H9 (cell line): ENCODE measurements around the gene SETBP1. TPM values are rescaled to one million over a fixed set of nuclear protein-coding genes. Genes with fewer than 3 reads are reported as not detected.

Experiments used
- DNase-seq: peaks from one replicate; pipeline ENCODE4 v3.0.0-alpha.2; 2017
- H2AFZ ChIP-seq: one replicate; pipeline ENCODE4 v1.6.1; 2013; ENCODE audit warnings: mild to moderate bottlenecking, low read length, control low read depth, moderate library complexity
- H2AK5ac ChIP-seq: 2 replicates; pipeline ENCODE4 v1.6.1; 2013; ENCODE audit warnings: low read length, control low read depth, mixed read lengths; ENCODE audit not compliant: insufficient read length
- H2BK120ac ChIP-seq: one replicate; pipeline ENCODE4 v1.6.1; 2013; ENCODE audit warnings: low read depth, mild to moderate bottlenecking, low read length, control low read depth, inconsistent platforms; ENCODE audit not compliant: poor library complexity, severe bottlenecking
- H2BK12ac ChIP-seq: 2 replicates; pipeline ENCODE4 v1.6.1; 2013; ENCODE audit warnings: low read length, control low read depth, mixed read lengths, low read depth; ENCODE audit not compliant: insufficient read length
- H2BK15ac ChIP-seq: 2 replicates; pipeline ENCODE4 v1.6.1; 2013; ENCODE audit warnings: low read depth, low read length, control low read depth
- H2BK20ac ChIP-seq: one replicate; pipeline ENCODE4 v1.6.1; 2013; ENCODE audit warnings: low read depth, mild to moderate bottlenecking, low read length, control low read depth, inconsistent platforms; ENCODE audit not compliant: poor library complexity, severe bottlenecking
- H2BK5ac ChIP-seq: 2 replicates; pipeline ENCODE4 v1.6.1; 2013; ENCODE audit warnings: low read length, control low read depth, mixed read lengths; ENCODE audit not compliant: insufficient read length
- H3K14ac ChIP-seq: 2 replicates; pipeline ENCODE4 v1.6.1; 2013; ENCODE audit warnings: low read length, control low read depth; ENCODE audit not compliant: insufficient read depth
- H3K18ac ChIP-seq: 2 replicates; pipeline ENCODE4 v1.6.1; 2013; ENCODE audit warnings: low read depth, mild to moderate bottlenecking, mixed read lengths, low read length, control low read depth; ENCODE audit not compliant: insufficient read length
- H3K23ac ChIP-seq: 2 replicates; pipeline ENCODE4 v1.6.1; 2013; ENCODE audit warnings: low read length, control low read depth, mixed read lengths, low read depth; ENCODE audit not compliant: insufficient read length
- H3K23me2 ChIP-seq: 2 replicates; pipeline ENCODE4 v1.6.1; 2013; ENCODE audit warnings: low read depth, mild to moderate bottlenecking, mixed read lengths, low read length, control low read depth; ENCODE audit not compliant: insufficient read length, poor library complexity, severe bottlenecking
- H3K27ac ChIP-seq: 2 replicates; pipeline ENCODE4 v1.5.1; 2013; ENCODE audit warnings: low read length, control low read depth, mixed read lengths, low read depth; ENCODE audit not compliant: insufficient read length
- H3K27me3 ChIP-seq: 2 replicates; pipeline ENCODE4 v1.6.1; 2013; ENCODE audit warnings: low read length, control low read depth, inconsistent platforms; ENCODE audit not compliant: insufficient read depth
- H3K4ac ChIP-seq: 2 replicates; pipeline ENCODE4 v1.6.1; 2013; ENCODE audit warnings: low read depth, mild to moderate bottlenecking, control low read depth, inconsistent platforms, low read length, moderate library complexity
- H3K4me1 ChIP-seq: 2 replicates; pipeline ENCODE4 v1.6.1; 2013; ENCODE audit warnings: low read length, control low read depth, inconsistent platforms; ENCODE audit not compliant: insufficient read depth
- H3K4me2 ChIP-seq: 2 replicates; pipeline ENCODE4 v1.6.1; 2013; ENCODE audit warnings: low read length, control low read depth, mixed read lengths; ENCODE audit not compliant: insufficient read length, insufficient read depth
- H3K56ac ChIP-seq: 2 replicates; pipeline ENCODE4 v1.6.1; 2013; ENCODE audit warnings: low read depth, mild to moderate bottlenecking, mixed read lengths, low read length, control low read depth; ENCODE audit not compliant: insufficient read length
- H3K79me1 ChIP-seq: 2 replicates; pipeline ENCODE4 v1.6.1; 2013; ENCODE audit warnings: low read depth, mild to moderate bottlenecking, moderate library complexity, low read length, control low read depth, inconsistent platforms; ENCODE audit not compliant: insufficient read depth, poor library complexity, severe bottlenecking
- H3K79me2 ChIP-seq: 2 replicates; pipeline ENCODE4 v1.6.1; 2013; ENCODE audit warnings: low read length, control low read depth, inconsistent platforms; ENCODE audit not compliant: insufficient read depth
- H3K9ac ChIP-seq: 2 replicates; pipeline ENCODE4 v1.6.1; 2013; ENCODE audit warnings: low read length, control low read depth, mixed read lengths; ENCODE audit not compliant: insufficient read length; ENCODE audit errors: extremely low read depth
- H3K9me3 ChIP-seq: one replicate; pipeline ENCODE4 v1.6.1; 2013; ENCODE audit warnings: low read depth, low read length, inconsistent platforms; ENCODE audit not compliant: control insufficient read depth
- H3T11ph ChIP-seq: one replicate; pipeline ENCODE4 v1.6.1; 2013; ENCODE audit warnings: mild to moderate bottlenecking, low read length, control low read depth, inconsistent platforms
- H4K20me1 ChIP-seq: one replicate; pipeline ENCODE4 v1.6.1; 2013; ENCODE audit not compliant: control insufficient read depth, insufficient read length, insufficient read depth
- H4K5ac ChIP-seq: 2 replicates; pipeline ENCODE4 v1.6.1; 2013; ENCODE audit warnings: low read depth, mild to moderate bottlenecking, mixed read lengths, low read length, control low read depth; ENCODE audit not compliant: insufficient read length
- H4K8ac ChIP-seq: replicated peaks from 2 replicates; pipeline ENCODE4 v1.6.1; 2013; ENCODE audit warnings: low read length, control low read depth, mixed read lengths, low read depth; ENCODE audit not compliant: insufficient read length
- H4K91ac ChIP-seq: 2 replicates; pipeline ENCODE4 v1.6.1; 2013; ENCODE audit warnings: low read depth, mild to moderate bottlenecking, moderate library complexity, mixed read lengths, low read length, control low read depth; ENCODE audit not compliant: insufficient read length
- H3K27ac Mint-ChIP-seq, 3 experiments: 2 replicates in 2 of 3; 3 replicates in 1 of 3; pipeline ENCODE4 v1.8.0; 2020 to 2021; ENCODE audit warnings: mixed read lengths in 3 of 3, mild to moderate bottlenecking in 1 of 3, moderate library complexity in 1 of 3
- H3K27me3 Mint-ChIP-seq: 2 replicates; pipeline ENCODE4 v1.8.0; 2021; ENCODE audit warnings: low read depth, mild to moderate bottlenecking, moderate library complexity, mixed read lengths
- H3K36me3 Mint-ChIP-seq, 3 experiments: 2 replicates in 2 of 3; 3 replicates in 1 of 3; pipeline ENCODE4 v1.8.0; 2020 to 2021; ENCODE audit warnings: low read depth in 3 of 3, mixed read lengths in 3 of 3; ENCODE audit not compliant: insufficient read depth in 1 of 3
- H3K4me1 Mint-ChIP-seq, 2 experiments: 2 replicates each; pipeline ENCODE4 v1.8.0; 2020; ENCODE audit warnings: mixed read lengths in 2 of 2
- H3K4me3 Mint-ChIP-seq, 2 experiments: 2 replicates in 1 of 2; 3 replicates in 1 of 2; pipeline ENCODE4 v1.8.0; 2020 to 2021; ENCODE audit warnings: mild to moderate bottlenecking in 2 of 2, mixed read lengths in 2 of 2, moderate library complexity in 1 of 2
- H3K9me3 Mint-ChIP-seq, 2 experiments: 2 replicates in 1 of 2; 3 replicates in 1 of 2; pipeline ENCODE4 v1.8.0; 2020; ENCODE audit warnings: mild to moderate bottlenecking in 2 of 2, mixed read lengths in 2 of 2, moderate library complexity in 1 of 2
- CTCF ChIP-seq: fragments of 200-600 bp; sonication (generic); conservative IDR thresholded peaks from 3 replicates; pipeline ENCODE4 v1.8.0; 2021; ENCODE audit warnings: antibody characterized with exemption, mild to moderate bottlenecking
- WGBS: extraction: QIAGEN DNeasy Blood & Tissue Kit; methylation state at CpG from one replicate; pipeline ENCODE4 v1.1.7; 2013; ENCODE audit warnings: missing lambda C conversion rate, low lambda C conversion rate, mixed read lengths; ENCODE audit not compliant: insufficient read length; ENCODE audit errors: extremely low coverage; 5-methylcytosine and 5-hydroxymethylcytosine counted together
- total RNA-seq: library from RNA; stranded (reverse); gene quantifications from 2 replicates; pipeline ENCODE4 v1.2.1, GENCODE V29; 2021

Gene SETBP1
- total RNA-seq, 1 experiment from 2014 or later: 4.6 TPM

- peaks cover 0 to 2% of the 10 kb centered on the region in 2 experiments; a peak in 1 of 5 replicates for H3K9me3 Mint-ChIP-seq
- no peak for DNase-seq
- no peak overlapping the region for H3T11ph ChIP-seq
- no peak overlapping the region for H2AFZ ChIP-seq
- H3K4me2 ChIP-seq: no peak overlapping the region
- H2BK5ac ChIP-seq: no peak overlapping the region
- no peak overlapping the region for H3K27ac Mint-ChIP-seq
- no peak overlapping the region for H4K5ac ChIP-seq
- no CpG with 5 or more reads among the region's 6 CpGs for WGBS
- no peak for TF ChIP-seq CTCF
- H3K9me3 ChIP-seq: no peaks in the 10 kb centered on the region
- H3K4ac ChIP-seq: no peak overlapping the region
- H2BK20ac ChIP-seq: no peak overlapping the region
- no peak overlapping the region for H2BK120ac ChIP-seq
- no peak overlapping the region for H2BK12ac ChIP-seq
- H3K18ac ChIP-seq: no peak overlapping the region
- no peaks in the 10 kb centered on the region for H3K23me2 ChIP-seq
- no peaks in the 10 kb centered on the region for H3K79me2 ChIP-seq
- no peak overlapping the region for H3K27ac ChIP-seq
- H3K9ac ChIP-seq: no peak overlapping the region
- H4K20me1 ChIP-seq: no peaks in the 10 kb centered on the region
- no peak overlapping the region for H2BK15ac ChIP-seq
- H3K14ac ChIP-seq: no peak overlapping the region
- H3K36me3 Mint-ChIP-seq: peaks cover 0 to 3% (median under 1%) of the 10 kb centered on the region in 3 experiments; a peak in 3 of 7 replicates
- no peaks in the 10 kb centered on the region; the same call in 1 of the 2 replicates for H3K4me1 ChIP-seq
- no peaks in the 10 kb centered on the region for H3K79me1 ChIP-seq
- H4K8ac ChIP-seq: no peak overlapping the region
- H3K27me3 Mint-ChIP-seq: no peaks in the 10 kb centered on the region
- H3K56ac ChIP-seq: no peak overlapping the region
- no peak overlapping the region for H3K4me3 Mint-ChIP-seq
- no peak overlapping the region for H3K23ac ChIP-seq
- H2AK5ac ChIP-seq: no peak overlapping the region
- H3K4me1 Mint-ChIP-seq: peaks cover 9 to 26% of the 10 kb centered on the region in 2 experiments
- H4K91ac ChIP-seq: no peak overlapping the region
- H3K27me3 ChIP-seq: no peaks in the 10 kb centered on the region
These were observed 216.2 kb downstream of the SETBP1 start for GRCh38 chr18:44896846-44897245.
